PFSK-1 (cell line): ENCODE results near the gene GPR62. TPM values are rescaled to one million over a fixed set of nuclear protein-coding genes. Genes with fewer than 3 reads are reported as not detected.

Source experiments
- FOXP2 ChIP-seq: optimal IDR thresholded peaks from 2 replicates; pipeline ENCODE3; 2011; ENCODE audit warnings: borderline replicate concordance, control low read depth, inconsistent platforms; ENCODE audit not compliant: insufficient read depth; ENCODE audit errors: extremely low read length, extremely low read depth
- POLR2AphosphoS5 ChIP-seq: IDR thresholded peaks from 2 replicates; pipeline ENCODE4 v1.6.1; 2012; ENCODE audit warnings: low read depth, mild to moderate bottlenecking, control low read depth, low read length, moderate library complexity
- SIN3A ChIP-seq: IDR thresholded peaks from 2 replicates; pipeline ENCODE4 v1.6.1; 2012; ENCODE audit warnings: mild to moderate bottlenecking, low read length, moderate library complexity, borderline replicate concordance; ENCODE audit not compliant: insufficient read depth
- TAF1 ChIP-seq: IDR thresholded peaks from 2 replicates; pipeline ENCODE4 v1.6.1; 2012; ENCODE audit warnings: low read length, control low read depth, borderline replicate concordance; ENCODE audit not compliant: insufficient read depth
- polyA plus RNA-seq: library from polyadenylated mRNA; unstranded; fragments of >200 nt; gene quantifications from one replicate; pipeline ENCODE4 v1.2.1, GENCODE V29; 2012; ENCODE audit warnings: low read depth, missing spikeins; ENCODE audit not compliant: insufficient read length
- TF ChIP-seq, protein P1 (sequence below), 2 experiments: IDR thresholded peaks; 2 replicates each; pipeline versions ENCODE4 v1.6.1 to v1.8.0; 2011 to 2012; ENCODE audit warnings: low read depth in 2 of 2, low read length in 2 of 2, control low read depth in 1 of 2, inconsistent platforms in 1 of 2, mild to moderate bottlenecking in 1 of 2, moderate library complexity in 1 of 2; ENCODE audit not compliant: insufficient read depth in 1 of 2

Gene GPR62, protein sequence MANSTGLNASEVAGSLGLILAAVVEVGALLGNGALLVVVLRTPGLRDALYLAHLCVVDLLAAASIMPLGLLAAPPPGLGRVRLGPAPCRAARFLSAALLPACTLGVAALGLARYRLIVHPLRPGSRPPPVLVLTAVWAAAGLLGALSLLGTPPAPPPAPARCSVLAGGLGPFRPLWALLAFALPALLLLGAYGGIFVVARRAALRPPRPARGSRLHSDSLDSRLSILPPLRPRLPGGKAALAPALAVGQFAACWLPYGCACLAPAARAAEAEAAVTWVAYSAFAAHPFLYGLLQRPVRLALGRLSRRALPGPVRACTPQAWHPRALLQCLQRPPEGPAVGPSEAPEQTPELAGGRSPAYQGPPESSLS
- 0.38 TPM for polyA plus RNA-seq

DNA sequence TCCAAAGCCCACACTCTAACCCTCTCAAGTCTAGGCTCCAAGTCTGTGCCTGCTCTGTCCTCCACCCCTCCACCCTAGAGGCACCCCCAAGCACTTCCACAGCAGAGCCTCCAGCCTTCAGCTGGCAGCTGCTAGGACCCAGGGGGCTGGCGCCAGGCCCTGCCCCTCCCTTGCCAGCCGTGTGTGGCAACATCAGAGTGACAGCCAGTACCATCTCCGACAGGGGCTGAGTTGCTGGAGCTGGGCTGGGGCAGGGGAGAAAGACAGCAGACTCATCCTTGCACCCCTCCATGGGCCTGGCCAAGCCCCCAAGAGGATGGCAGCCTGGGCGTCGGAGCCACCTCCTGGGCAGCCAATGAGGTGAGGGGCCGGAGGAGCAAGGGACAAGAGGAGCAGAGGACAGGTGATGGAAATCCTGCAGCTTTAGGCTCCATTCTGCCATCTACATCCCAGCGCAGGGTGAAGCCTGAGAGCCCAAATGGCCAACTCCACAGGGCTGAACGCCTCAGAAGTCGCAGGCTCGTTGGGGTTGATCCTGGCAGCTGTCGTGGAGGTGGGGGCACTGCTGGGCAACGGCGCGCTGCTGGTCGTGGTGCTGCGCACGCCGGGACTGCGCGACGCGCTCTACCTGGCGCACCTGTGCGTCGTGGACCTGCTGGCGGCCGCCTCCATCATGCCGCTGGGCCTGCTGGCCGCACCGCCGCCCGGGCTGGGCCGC, at the start of gene GPR62:
GPR62 (plus strand) TSS at position 207 of the 718 bp plus-strand sequence; CDS start at position 479, 272 bp downstream.
- TF ChIP-seq TAF1 (no peak), POLR2AphosphoS5 (no peak)

DNA sequence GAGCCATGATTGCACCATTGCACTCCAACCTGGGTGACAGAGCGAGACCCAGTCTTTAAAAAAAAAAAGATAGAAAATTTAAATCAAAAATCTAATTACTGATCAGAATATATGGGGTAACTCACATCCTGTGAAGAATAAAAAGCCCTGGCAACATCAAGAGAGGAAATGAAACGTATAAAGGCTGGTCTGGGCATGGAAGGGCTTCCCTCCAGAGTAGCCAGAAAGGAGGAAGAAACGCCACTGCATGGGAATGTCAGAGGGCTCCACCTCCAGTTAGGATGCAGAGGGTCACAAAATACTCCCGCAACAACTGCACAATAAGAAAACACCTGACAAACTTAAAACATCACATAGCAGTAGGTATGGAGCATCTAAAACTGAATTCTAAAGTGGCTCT, 47.2 kb upstream of the GPR62 start:
- TF ChIP-seq SIN3A (no peak), TAF1 (no peak), FOXP2 (no peak), POLR2AphosphoS5 (no peak)
- TF ChIP-seq, protein P1, sequence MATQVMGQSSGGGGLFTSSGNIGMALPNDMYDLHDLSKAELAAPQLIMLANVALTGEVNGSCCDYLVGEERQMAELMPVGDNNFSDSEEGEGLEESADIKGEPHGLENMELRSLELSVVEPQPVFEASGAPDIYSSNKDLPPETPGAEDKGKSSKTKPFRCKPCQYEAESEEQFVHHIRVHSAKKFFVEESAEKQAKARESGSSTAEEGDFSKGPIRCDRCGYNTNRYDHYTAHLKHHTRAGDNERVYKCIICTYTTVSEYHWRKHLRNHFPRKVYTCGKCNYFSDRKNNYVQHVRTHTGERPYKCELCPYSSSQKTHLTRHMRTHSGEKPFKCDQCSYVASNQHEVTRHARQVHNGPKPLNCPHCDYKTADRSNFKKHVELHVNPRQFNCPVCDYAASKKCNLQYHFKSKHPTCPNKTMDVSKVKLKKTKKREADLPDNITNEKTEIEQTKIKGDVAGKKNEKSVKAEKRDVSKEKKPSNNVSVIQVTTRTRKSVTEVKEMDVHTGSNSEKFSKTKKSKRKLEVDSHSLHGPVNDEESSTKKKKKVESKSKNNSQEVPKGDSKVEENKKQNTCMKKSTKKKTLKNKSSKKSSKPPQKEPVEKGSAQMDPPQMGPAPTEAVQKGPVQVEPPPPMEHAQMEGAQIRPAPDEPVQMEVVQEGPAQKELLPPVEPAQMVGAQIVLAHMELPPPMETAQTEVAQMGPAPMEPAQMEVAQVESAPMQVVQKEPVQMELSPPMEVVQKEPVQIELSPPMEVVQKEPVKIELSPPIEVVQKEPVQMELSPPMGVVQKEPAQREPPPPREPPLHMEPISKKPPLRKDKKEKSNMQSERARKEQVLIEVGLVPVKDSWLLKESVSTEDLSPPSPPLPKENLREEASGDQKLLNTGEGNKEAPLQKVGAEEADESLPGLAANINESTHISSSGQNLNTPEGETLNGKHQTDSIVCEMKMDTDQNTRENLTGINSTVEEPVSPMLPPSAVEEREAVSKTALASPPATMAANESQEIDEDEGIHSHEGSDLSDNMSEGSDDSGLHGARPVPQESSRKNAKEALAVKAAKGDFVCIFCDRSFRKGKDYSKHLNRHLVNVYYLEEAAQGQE (IDR thresholded peaks at IDR 0.05; ENCODE audit: insufficient read depth in 1 of 2, low read depth in 2 of 2, low read length in 2 of 2) = no peak

DNA sequence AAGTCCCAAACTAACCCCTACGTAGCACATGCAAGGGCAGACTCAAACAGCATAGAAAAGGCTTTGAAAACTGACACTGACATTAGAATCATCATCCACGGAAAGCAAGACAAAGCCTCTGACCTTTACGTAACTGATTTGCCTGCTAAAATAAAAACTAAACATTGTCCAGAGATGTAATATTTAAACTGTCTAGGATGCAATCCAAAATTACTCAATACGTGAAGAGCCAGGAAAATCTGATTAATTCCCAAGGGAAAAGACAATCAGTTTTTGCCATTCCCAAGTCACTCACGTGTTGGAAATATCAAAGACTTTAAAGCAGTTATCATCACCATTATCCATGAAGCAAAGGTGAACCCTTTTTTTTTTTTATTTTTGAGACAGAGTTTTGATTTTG, 38.8 kb upstream of the GPR62 start:
- no peak for TF ChIP-seq POLR2AphosphoS5
- no peak for TF ChIP-seq SIN3A
- TF ChIP-seq, protein P1 (IDR thresholded peaks at IDR 0.05; ENCODE audit: insufficient read depth in 1 of 2, low read depth in 2 of 2, low read length in 2 of 2) = no peak
- no peak for TF ChIP-seq TAF1
- no peak for TF ChIP-seq FOXP2

DNA sequence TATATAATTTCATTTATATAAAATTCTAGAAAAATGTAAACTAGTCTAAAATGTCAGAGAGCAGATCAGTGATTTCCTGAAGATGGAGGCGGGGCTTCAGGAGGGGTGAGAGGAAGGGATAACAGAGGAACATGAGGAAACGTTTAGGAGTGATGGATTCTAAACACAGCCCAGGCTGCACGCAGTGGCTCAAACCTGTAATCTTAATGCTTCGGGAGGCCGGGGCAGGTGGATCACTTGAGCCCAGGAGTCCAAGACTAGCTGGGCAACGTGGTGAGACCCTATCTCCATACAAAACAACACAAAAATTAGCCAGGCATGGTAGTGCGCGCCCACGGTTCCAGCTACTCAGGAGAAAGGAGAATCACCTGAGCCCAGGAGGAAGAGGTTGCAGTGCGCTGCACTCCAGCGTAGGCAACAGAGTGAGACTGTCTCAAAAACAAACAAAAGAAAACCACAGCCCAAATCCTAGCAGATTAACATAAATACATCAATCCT, 34.1 kb upstream of the GPR62 start:
- TF ChIP-seq SIN3A = no peak
- no peak for TF ChIP-seq FOXP2
- TF ChIP-seq, protein P1 (IDR thresholded peaks at IDR 0.05; ENCODE audit: insufficient read depth in 1 of 2, low read depth in 2 of 2, low read length in 2 of 2) = no peak
- no peak for TF ChIP-seq POLR2AphosphoS5
- no peak for TF ChIP-seq TAF1

DNA sequence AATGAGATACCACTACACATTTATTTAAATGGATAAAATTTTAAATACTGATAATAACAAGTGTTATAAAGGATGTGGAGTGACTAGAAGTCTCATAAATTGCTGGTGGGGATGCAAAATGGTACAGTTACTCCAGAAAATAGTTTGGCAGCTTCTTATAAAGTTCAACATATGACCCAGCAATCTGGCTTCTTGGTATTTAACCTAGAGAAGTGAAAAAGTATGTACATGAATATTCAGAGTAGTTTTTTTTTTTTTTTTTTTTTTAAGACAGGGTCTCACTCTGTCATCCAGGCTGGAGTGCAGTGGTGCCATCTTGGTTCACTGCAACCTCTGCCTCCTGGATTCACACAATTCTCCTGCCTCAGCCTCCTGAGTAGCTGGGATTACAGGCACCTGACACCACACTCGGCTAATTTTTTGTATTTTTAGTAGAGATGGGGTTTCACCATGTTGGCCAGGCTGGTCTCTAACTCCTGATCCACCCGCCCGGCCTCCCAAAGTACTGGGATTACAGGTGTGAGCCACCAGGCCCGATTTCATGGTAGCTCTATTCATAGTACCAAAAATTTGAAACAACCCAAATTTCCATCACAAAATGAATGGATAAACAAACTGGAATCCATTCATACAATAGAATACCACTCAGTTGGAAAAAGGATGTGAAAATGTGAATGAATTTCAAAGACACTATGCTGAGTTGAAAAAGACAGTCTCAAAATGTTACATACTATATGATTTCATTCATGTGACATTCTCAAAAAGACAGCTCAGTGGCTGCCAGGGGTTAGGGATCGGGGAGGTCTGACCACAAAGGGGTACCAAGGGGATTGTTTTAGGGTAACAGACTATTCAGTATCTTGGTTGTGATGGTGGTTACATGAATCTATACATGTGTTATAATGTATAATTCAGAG, 27.9 kb upstream of the GPR62 start:
- TF ChIP-seq POLR2AphosphoS5 = no peak
- no peak for TF ChIP-seq TAF1
- TF ChIP-seq, protein P1 (IDR thresholded peaks at IDR 0.05; ENCODE audit: insufficient read depth in 1 of 2, low read depth in 2 of 2, low read length in 2 of 2) = no peak
- TF ChIP-seq SIN3A = no peak
- TF ChIP-seq FOXP2 = no peak
